Measurements from ENCODE around the gene AFAP1.

- TF ChIP-seq L3MBTL2 (conservative IDR thresholded peaks at IDR 0.05) (no peak), NFRKB (IDR thresholded peaks at IDR 0.05) (no peak), SUZ12 (IDR thresholded peaks at IDR 0.05) (no peak), ARNT (IDR thresholded peaks at IDR 0.05) (no peak), ZNF384 (IDR thresholded peaks at IDR 0.05) (no peak)
Observed at GRCh38 chr4:7967063-7967440, 27.4 kb upstream of the AFAP1 start.
